PFSK-1 (cell line): ENCODE results near the gene PPIE.

Source experiments
- REST ChIP-seq, 2 experiments: IDR thresholded peaks; 2 replicates each; pipeline versions ENCODE4 v1.6.1 to v1.8.0; 2011 to 2012; ENCODE audit warnings: low read depth in 2 of 2, low read length in 2 of 2, control low read depth in 1 of 2, inconsistent platforms in 1 of 2, mild to moderate bottlenecking in 1 of 2, moderate library complexity in 1 of 2; ENCODE audit not compliant: insufficient read depth in 1 of 2
- TAF1 ChIP-seq: IDR thresholded peaks from 2 replicates; pipeline ENCODE4 v1.6.1; 2012; ENCODE audit warnings: low read length, control low read depth, borderline replicate concordance; ENCODE audit not compliant: insufficient read depth

- TF ChIP-seq REST (IDR thresholded peaks at IDR 0.05; ENCODE audit: insufficient read depth in 1 of 2, low read depth in 2 of 2, low read length in 2 of 2) (no peak), TAF1 (no peak)
These were observed 9.7 kb upstream of the PPIE start for GRCh38 chr1:39729030-39729429.
